Measurements from ENCODE around the gene MKNK2. TPM values are rescaled to one million over a fixed set of nuclear protein-coding genes. Genes with fewer than 3 reads are reported as not detected.

The MKNK2 gene
- total RNA-seq, 2 donors from 2014 or later = 280 to 525 TPM

- H3K4me3 Mint-ChIP-seq = peak overlapping the region; percentile 84
- H3K27me3 Mint-ChIP-seq = no peaks in the 10 kb centered on the region
- peak overlapping the region; percentile 91 for H3K27ac Mint-ChIP-seq
- no peaks in the 10 kb centered on the region for H3K9me3 Mint-ChIP-seq
- ATAC-seq (replicated peaks) = no peak
- H3K36me3 Mint-ChIP-seq (ENCODE audit: low read depth) = peaks cover 8% of the 10 kb centered on the region
- peaks cover 6% of the 10 kb centered on the region for H3K4me1 Mint-ChIP-seq
Observed at GRCh38 chr19:2056837-2057192, 5.8 kb upstream of the MKNK2 start.

- peak overlapping the region; percentile 84 for H3K4me3 Mint-ChIP-seq
- H3K27me3 Mint-ChIP-seq = no peaks in the 10 kb centered on the region
- peak overlapping the region; percentile 91 for H3K27ac Mint-ChIP-seq
- no peaks in the 10 kb centered on the region for H3K9me3 Mint-ChIP-seq
- H3K4me1 Mint-ChIP-seq = peaks cover 6% of the 10 kb centered on the region
- peak; percentile 25 for ATAC-seq (replicated peaks)
- H3K36me3 Mint-ChIP-seq (ENCODE audit: low read depth) = peaks cover 14% of the 10 kb centered on the region
Observed at GRCh38 chr19:2055931-2056836, 5.1 kb upstream of the MKNK2 start.

GRCh38 chr19:2054763-2055162, 3.7 kb upstream of the MKNK2 start:
- Mint-ChIP-seq H3K36me3 (ENCODE audit: low read depth) (peaks cover 15% of the 10 kb centered on the region), H3K4me3 (peak overlapping the region; percentile 84), H3K27me3 (no peaks in the 10 kb centered on the region), H3K27ac (peak overlapping the region; percentile 91), H3K4me1 (no peaks in the 10 kb centered on the region), H3K9me3 (no peaks in the 10 kb centered on the region)
- ATAC-seq (replicated peaks) = no peak

- Mint-ChIP-seq H3K9me3 (no peaks in the 10 kb centered on the region), H3K4me3 (peak overlapping the region; percentile 79), H3K36me3 (ENCODE audit: low read depth) (peaks cover 25% of the 10 kb centered on the region), H3K27me3 (no peaks in the 10 kb centered on the region), H3K4me1 (no peaks in the 10 kb centered on the region), H3K27ac (peak overlapping the region; percentile 48)
- no peak for ATAC-seq (replicated peaks)
Observed at GRCh38 chr19:2053601-2054389, 2.8 kb upstream of the MKNK2 start.

GRCh38 chr19:2051773-2052704, 995 bp upstream of the MKNK2 start:
- peak; percentile 37 for ATAC-seq (replicated peaks)
- Mint-ChIP-seq H3K27me3 (no peaks in the 10 kb centered on the region), H3K9me3 (no peaks in the 10 kb centered on the region), H3K4me3 (peak overlapping the region; percentile 79), H3K27ac (peak overlapping the region; percentile 83), H3K4me1 (no peaks in the 10 kb centered on the region), H3K36me3 (ENCODE audit: low read depth) (peaks cover 43% of the 10 kb centered on the region)

- Mint-ChIP-seq H3K9me3 (no peaks in the 10 kb centered on the region), H3K4me3 (peak overlapping the region; percentile 75), H3K27ac (no peak overlapping the region), H3K4me1 (no peaks in the 10 kb centered on the region), H3K36me3 (ENCODE audit: low read depth) (peaks cover 53% of the 10 kb centered on the region), H3K27me3 (no peaks in the 10 kb centered on the region)
- ATAC-seq (replicated peaks) = no peak
Observed at GRCh38 chr19:2050349-2050990, 574 bp downstream of the MKNK2 start.

GRCh38 chr19:2049741-2050348, 1.2 kb downstream of the MKNK2 start:
- peaks cover 57% of the 10 kb centered on the region for H3K36me3 Mint-ChIP-seq (ENCODE audit: low read depth)
- H3K27me3 Mint-ChIP-seq = no peaks in the 10 kb centered on the region
- peak; percentile 14 for ATAC-seq (replicated peaks)
- H3K4me1 Mint-ChIP-seq = no peaks in the 10 kb centered on the region
- H3K9me3 Mint-ChIP-seq = no peaks in the 10 kb centered on the region
- H3K27ac Mint-ChIP-seq = peak overlapping the region; percentile 38
- peak overlapping the region; percentile 75 for H3K4me3 Mint-ChIP-seq

GRCh38 chr19:2048959-2049740, 1.9 kb downstream of the MKNK2 start:
- peaks cover 61% of the 10 kb centered on the region for H3K36me3 Mint-ChIP-seq (ENCODE audit: low read depth)
- H3K4me1 Mint-ChIP-seq = no peaks in the 10 kb centered on the region
- H3K9me3 Mint-ChIP-seq = no peaks in the 10 kb centered on the region
- peak overlapping the region; percentile 75 for H3K4me3 Mint-ChIP-seq
- H3K27ac Mint-ChIP-seq = peak overlapping the region; percentile 38
- ATAC-seq (replicated peaks) = no peak
- no peaks in the 10 kb centered on the region for H3K27me3 Mint-ChIP-seq

GRCh38 chr19:2048104-2048958, 2.7 kb downstream of the MKNK2 start:
- H3K4me1 Mint-ChIP-seq = no peaks in the 10 kb centered on the region
- H3K9me3 Mint-ChIP-seq = no peaks in the 10 kb centered on the region
- H3K27me3 Mint-ChIP-seq = no peaks in the 10 kb centered on the region
- no peak for ATAC-seq (replicated peaks)
- H3K27ac Mint-ChIP-seq = peak overlapping the region; percentile 50
- H3K4me3 Mint-ChIP-seq = peak overlapping the region; percentile 75
- peaks cover 68% of the 10 kb centered on the region for H3K36me3 Mint-ChIP-seq (ENCODE audit: low read depth)

- H3K4me1 Mint-ChIP-seq = no peaks in the 10 kb centered on the region
- H3K4me3 Mint-ChIP-seq = peak overlapping the region; percentile 75
- peaks cover 76% of the 10 kb centered on the region for H3K36me3 Mint-ChIP-seq (ENCODE audit: low read depth)
- peak overlapping the region; percentile 41 for H3K27ac Mint-ChIP-seq
- H3K9me3 Mint-ChIP-seq = no peaks in the 10 kb centered on the region
- ATAC-seq (replicated peaks) = no peak
- H3K27me3 Mint-ChIP-seq = no peaks in the 10 kb centered on the region
Observed at GRCh38 chr19:2047449-2048103, 3.5 kb downstream of the MKNK2 start.

GRCh38 chr19:2047076-2047448, 4.0 kb downstream of the MKNK2 start:
- H3K27me3 Mint-ChIP-seq = no peaks in the 10 kb centered on the region
- peaks cover 81% of the 10 kb centered on the region for H3K36me3 Mint-ChIP-seq (ENCODE audit: low read depth)
- ATAC-seq (replicated peaks) = no peak
- H3K9me3 Mint-ChIP-seq = no peaks in the 10 kb centered on the region
- no peaks in the 10 kb centered on the region for H3K4me1 Mint-ChIP-seq
- peak overlapping the region; percentile 75 for H3K4me3 Mint-ChIP-seq
- H3K27ac Mint-ChIP-seq = peak overlapping the region; percentile 41

Measured in activated T-helper 17 cell treated with anti-CD3 and anti-CD28 coated beads, Interleukin-2, amount 50 U/mL, for 72 hours (primary cell).